ENCODE data around the gene F5.

GRCh38 chr1:169546087-169546995 is 39.9 kb downstream of the F5 start:
- TF ChIP-seq POLR2A (IDR thresholded peaks at IDR 0.05; ENCODE audit: borderline replicate concordance, extremely low read depth, insufficient read depth, insufficient read length) (no peak), EZH2phosphoT487 (IDR thresholded peaks at IDR 0.05; ENCODE audit: borderline replicate concordance) (no peak), CTCF (IDR thresholded peaks at IDR 0.05 in 2 of 3, conservative IDR thresholded peaks at IDR 0.05 in 1 of 3; ENCODE audit: borderline replicate concordance in 1 of 3, insufficient read depth in 1 of 3, low read depth in 2 of 3, low read length in 2 of 3) (peak; percentile 77 to 84 (median 82)), ELF1 (IDR thresholded peaks at IDR 0.05; ENCODE audit: borderline replicate concordance, low read depth) (no peak)
